ENCODE results near the gene CCND2.

The CCND2 gene

GRCh38 chr12:4274396-4275015 is 944 bp downstream of the CCND2 start:
- no peak for DNase-seq (ENCODE audit: extremely low read depth, low read depth)

GRCh38 chr12:4275016-4275869 is 1.7 kb downstream of the CCND2 start:
- TF ChIP-seq CTCF (IDR thresholded peaks at IDR 0.05; ENCODE audit: low read depth, low read length): no peak
- no peak for DNase-seq (ENCODE audit: extremely low read depth, low read depth)

More at GRCh38 chr12:4274396-4275015, 944 bp downstream of the CCND2 start:
- TF ChIP-seq CTCF (IDR thresholded peaks at IDR 0.05; ENCODE audit: low read depth, low read length): no peak

GRCh38 chr12:4275870-4276301 is 2.3 kb downstream of the CCND2 start:
- TF ChIP-seq CTCF (IDR thresholded peaks at IDR 0.05; ENCODE audit: low read depth, low read length): no peak
- DNase-seq (ENCODE audit: extremely low read depth, low read depth): no peak

GRCh38 chr12:4276524-4277204 is 3.1 kb downstream of the CCND2 start:
- peak; percentile 94 for TF ChIP-seq CTCF (IDR thresholded peaks at IDR 0.05; ENCODE audit: low read depth, low read length)
- peak; percentile 52 for DNase-seq (ENCODE audit: extremely low read depth, low read depth)

GRCh38 chr12:4277205-4277543 is 3.6 kb downstream of the CCND2 start:
- no peak for DNase-seq (ENCODE audit: extremely low read depth, low read depth)
- no peak for TF ChIP-seq CTCF (IDR thresholded peaks at IDR 0.05; ENCODE audit: low read depth, low read length)

GRCh38 chr12:4277857-4278256 is 4.3 kb downstream of the CCND2 start:
- TF ChIP-seq CTCF (IDR thresholded peaks at IDR 0.05; ENCODE audit: low read depth, low read length): no peak
- no peak for DNase-seq (ENCODE audit: extremely low read depth, low read depth)

Data from AG09319 (cell line).